Neural crest cell (in vitro differentiated cells): ENCODE data around the gene TUNAR. TPM values are rescaled to one million over a fixed set of nuclear protein-coding genes. Genes with fewer than 3 reads are reported as not detected.

Source experiments
- DNase-seq: peaks from one replicate; pipeline ENCODE4 v3.0.0; 2021; ENCODE audit warnings: low read depth, mixed read lengths, low spot score
- H3K27ac Mint-ChIP-seq: one replicate; pipeline ENCODE4 v1.8.0; 2021; ENCODE audit warnings: mild to moderate bottlenecking, mixed read lengths; ENCODE audit not compliant: unreplicated experiment
- H3K27me3 Mint-ChIP-seq: 2 replicates; pipeline ENCODE4 v1.8.0; 2021; ENCODE audit warnings: low read depth, mild to moderate bottlenecking, mixed read lengths
- H3K36me3 Mint-ChIP-seq: 2 replicates; pipeline ENCODE4 v1.8.0; 2021; ENCODE audit warnings: low read depth, mild to moderate bottlenecking, mixed read lengths
- H3K4me1 Mint-ChIP-seq: 2 replicates; pipeline ENCODE4 v1.8.0; 2021; ENCODE audit warnings: mixed read lengths
- H3K4me3 Mint-ChIP-seq: one replicate; pipeline ENCODE4 v1.8.0; 2021; ENCODE audit warnings: mild to moderate bottlenecking, mixed read lengths
- H3K9me3 Mint-ChIP-seq: 2 replicates; pipeline ENCODE4 v1.8.0; 2021; ENCODE audit warnings: mixed read lengths
- CTCF ChIP-seq: fragments of 200-600 bp; sonication (generic); conservative IDR thresholded peaks from 2 replicates; pipeline ENCODE4 v1.5.0; 2021; ENCODE audit warnings: antibody characterized with exemption, mild to moderate bottlenecking
- total RNA-seq: library from RNA; stranded (reverse); gene quantifications from 2 replicates; pipeline ENCODE4 v1.2.1, GENCODE V29; 2021

The TUNAR gene
- total RNA-seq, 1 donor from 2014 or later, result 4.7 TPM

GRCh38 chr14:95855606-95856005, 21.0 kb upstream of the TUNAR start:
- Mint-ChIP-seq H3K36me3 (no peaks in the 10 kb centered on the region), H3K27ac (no peak overlapping the region), H3K4me1 (no peaks in the 10 kb centered on the region), H3K9me3 (peaks cover 5% of the 10 kb centered on the region), H3K27me3 (peaks cover 33% of the 10 kb centered on the region), H3K4me3 (no peak overlapping the region)
- no peak for TF ChIP-seq CTCF
- no peak for DNase-seq

- Mint-ChIP-seq H3K27ac (no peak overlapping the region), H3K36me3 (no peaks in the 10 kb centered on the region), H3K4me1 (no peaks in the 10 kb centered on the region), H3K9me3 (no peaks in the 10 kb centered on the region), H3K27me3 (peaks cover 36% of the 10 kb centered on the region), H3K4me3 (no peak overlapping the region)
- no peak for DNase-seq
- no peak for TF ChIP-seq CTCF
Observed at GRCh38 chr14:95857275-95857674, 19.4 kb upstream of the TUNAR start.

GRCh38 chr14:95858893-95859292, 17.7 kb upstream of the TUNAR start:
- Mint-ChIP-seq H3K9me3 (no peaks in the 10 kb centered on the region), H3K36me3 (no peaks in the 10 kb centered on the region), H3K4me1 (no peaks in the 10 kb centered on the region), H3K27ac (no peak overlapping the region), H3K4me3 (no peak overlapping the region), H3K27me3 (peaks cover 43% of the 10 kb centered on the region)
- TF ChIP-seq CTCF, result no peak
- no peak for DNase-seq

GRCh38 chr14:95862243-95862642, 14.4 kb upstream of the TUNAR start:
- DNase-seq, result no peak
- no peak overlapping the region for H3K27ac Mint-ChIP-seq
- H3K4me1 Mint-ChIP-seq, result no peaks in the 10 kb centered on the region
- H3K27me3 Mint-ChIP-seq, result peaks cover 76% of the 10 kb centered on the region
- H3K36me3 Mint-ChIP-seq, result no peaks in the 10 kb centered on the region
- no peak for TF ChIP-seq CTCF
- H3K9me3 Mint-ChIP-seq, result no peaks in the 10 kb centered on the region
- no peak overlapping the region for H3K4me3 Mint-ChIP-seq

- H3K27me3 Mint-ChIP-seq, result peaks cover 83% of the 10 kb centered on the region
Observed at GRCh38 chr14:95863295-95863694, 13.3 kb upstream of the TUNAR start.

More at GRCh38 chr14:95863295-95863694, 13.3 kb upstream of the TUNAR start:
- Mint-ChIP-seq H3K4me3 (no peak overlapping the region), H3K27ac (no peak overlapping the region), H3K4me1 (no peaks in the 10 kb centered on the region), H3K36me3 (no peaks in the 10 kb centered on the region), H3K9me3 (no peaks in the 10 kb centered on the region)
- no peak for TF ChIP-seq CTCF
- DNase-seq, result no peak
